Fibroblast of lung (primary cell): ENCODE data around the gene FSTL4. TPM values are rescaled to one million over a fixed set of nuclear protein-coding genes. Genes with fewer than 3 reads are reported as not detected.

Experiments used
- DNase-seq, 2 donors: peaks; one replicate each; pipeline versions ENCODE4 v3.0.0 to v3.0.0-alpha.2; 2010; ENCODE audit warnings: low read depth in 2 of 2
- H2AFZ ChIP-seq: 2 replicates; pipeline ENCODE4 v1.5.1; 2012; ENCODE audit warnings: low read length, control low read depth, inconsistent platforms
- H3K27ac ChIP-seq: 2 replicates; pipeline ENCODE4 v1.5.1; 2011; ENCODE audit warnings: low read length, control low read depth; ENCODE audit not compliant: insufficient read depth
- H3K27me3 ChIP-seq: 2 replicates; pipeline ENCODE4 v1.5.1; 2011; ENCODE audit warnings: mild to moderate bottlenecking, low read length; ENCODE audit not compliant: control insufficient read depth, insufficient read depth
- H3K36me3 ChIP-seq: 2 replicates; pipeline ENCODE4 v1.5.1; 2011; ENCODE audit warnings: low read length; ENCODE audit not compliant: control insufficient read depth, insufficient read depth
- H3K4me1 ChIP-seq: 2 replicates; pipeline ENCODE4 v1.5.1; 2011; ENCODE audit warnings: low read length; ENCODE audit not compliant: control insufficient read depth, insufficient read depth; ENCODE audit errors: extremely low read depth
- H3K4me2 ChIP-seq: 2 replicates; pipeline ENCODE4 v1.5.1; 2011; ENCODE audit warnings: low read length, control low read depth; ENCODE audit not compliant: insufficient read depth; ENCODE audit errors: extremely low read depth
- H3K4me3 ChIP-seq, 4 experiments: fragments of 200-600 bp in 1 of 4; sonication (generic) in 1 of 4; replicated peaks in 1 of 4; 2 replicates each; pipeline ENCODE4 v1.5.1; 2011 to 2016; ENCODE audit warnings: low read length in 4 of 4, low read depth in 3 of 4, mild to moderate bottlenecking in 3 of 4, control low read depth in 2 of 4, inconsistent platforms in 1 of 4, mixed read lengths in 1 of 4; ENCODE audit not compliant: insufficient read depth in 1 of 4; ENCODE audit errors: control extremely low read depth in 1 of 4
- H3K79me2 ChIP-seq: 2 replicates; pipeline ENCODE4 v1.5.1; 2012; ENCODE audit warnings: mild to moderate bottlenecking, low read length, inconsistent platforms; ENCODE audit not compliant: control insufficient read depth, insufficient read depth
- H3K9ac ChIP-seq: 2 replicates; pipeline ENCODE4 v1.5.1; 2011; ENCODE audit warnings: mild to moderate bottlenecking, low read length, control low read depth; ENCODE audit not compliant: insufficient read depth
- H3K9me3 ChIP-seq: 2 replicates; pipeline ENCODE4 v1.5.1; 2012; ENCODE audit warnings: low read depth, low read length; ENCODE audit not compliant: control insufficient read depth, insufficient read depth
- H4K20me1 ChIP-seq: 2 replicates; pipeline ENCODE4 v1.5.1; 2011; ENCODE audit warnings: low read length; ENCODE audit not compliant: control insufficient read depth, insufficient read depth; ENCODE audit errors: extremely low read depth
- CTCF ChIP-seq, 2 donors: IDR thresholded peaks in 1 of 2; conservative IDR thresholded peaks in 1 of 2; 1 replicate in 1 of 2; 2 replicates in 1 of 2; pipeline ENCODE4 v1.5.1; 2011 to 2012; ENCODE audit warnings: low read length in 2 of 2, control low read depth in 1 of 2, inconsistent platforms in 1 of 2, low read depth in 1 of 2, mild to moderate bottlenecking in 1 of 2
- EZH2 ChIP-seq: IDR thresholded peaks from 2 replicates; pipeline ENCODE4 v1.5.1; 2012; ENCODE audit warnings: low read length, control low read depth, mild to moderate bottlenecking; ENCODE audit errors: missing control alignments
- polyA plus RNA-seq, 2 donors: library from polyadenylated mRNA; depleted of rRNA in 1 of 2; stranded (reverse) in 1 of 2; unstranded in 1 of 2; fragments of >200 nt; gene quantifications; 2 replicates each; pipeline ENCODE4 v1.2.1, GENCODE V29; 2011 to 2012; ENCODE audit warnings: missing spikeins in 1 of 2
- total RNA-seq: library from RNA; depleted of rRNA; stranded (reverse); fragments of >200 nt; gene quantifications from 2 replicates; pipeline ENCODE4 v1.2.1, GENCODE V29; 2014

The FSTL4 gene
- total and polyA plus RNA-seq, 2 donors (not counting 1 experiment from before 2014, with no cell fraction given) = 0.17 to 0.33 TPM

- H3K4me2 ChIP-seq = no peak overlapping the region
- H3K9me3 ChIP-seq = no peaks in the 10 kb centered on the region
- no peaks in the 10 kb centered on the region for H4K20me1 ChIP-seq
- no peaks in the 10 kb centered on the region for H3K36me3 ChIP-seq
- no peak overlapping the region for H3K4me3 ChIP-seq
- no peak overlapping the region for H2AFZ ChIP-seq
- H3K9ac ChIP-seq = no peak overlapping the region
- DNase-seq = no peak
- no peak overlapping the region for H3K27ac ChIP-seq
- H3K27me3 ChIP-seq = no peaks in the 10 kb centered on the region
- TF ChIP-seq CTCF (conservative IDR thresholded peaks at IDR 0.05 in 1 of 2, IDR thresholded peaks at IDR 0.05 in 1 of 2; ENCODE audit: low read depth in 1 of 2, low read length in 2 of 2) = no peak
- no peak for TF ChIP-seq EZH2
- no peaks in the 10 kb centered on the region for H3K4me1 ChIP-seq
- no peaks in the 10 kb centered on the region for H3K79me2 ChIP-seq
These were observed 234.6 kb downstream of the FSTL4 start for GRCh38 chr5:133377736-133378135.

- Histone ChIP-seq H2AFZ (no peak overlapping the region), H3K27me3 (no peaks in the 10 kb centered on the region), H3K27ac (no peak overlapping the region), H3K4me3 (no peak overlapping the region), H4K20me1 (no peaks in the 10 kb centered on the region), H3K36me3 (no peaks in the 10 kb centered on the region), H3K79me2 (no peaks in the 10 kb centered on the region), H3K4me1 (no peaks in the 10 kb centered on the region), H3K9me3 (no peaks in the 10 kb centered on the region), H3K9ac (no peak overlapping the region), H3K4me2 (no peak overlapping the region)
- DNase-seq = no peak
- TF ChIP-seq CTCF (conservative IDR thresholded peaks at IDR 0.05 in 1 of 2, IDR thresholded peaks at IDR 0.05 in 1 of 2; ENCODE audit: low read depth in 1 of 2, low read length in 2 of 2) (no peak), EZH2 (no peak)
These were observed 235.4 kb downstream of the FSTL4 start for GRCh38 chr5:133376986-133377385.

GRCh38 chr5:133373121-133373870 lies 239.0 kb downstream of the FSTL4 start:
- no peak overlapping the region for H2AFZ ChIP-seq
- TF ChIP-seq EZH2 (no peak), CTCF (conservative IDR thresholded peaks at IDR 0.05 in 1 of 2, IDR thresholded peaks at IDR 0.05 in 1 of 2; ENCODE audit: low read depth in 1 of 2, low read length in 2 of 2) (no peak)
- peak in 1 of 2 donors; percentile 5 for DNase-seq
- H3K27me3 ChIP-seq = no peaks in the 10 kb centered on the region
- H3K4me2 ChIP-seq = no peak overlapping the region
- H3K27ac ChIP-seq = no peak overlapping the region
- H3K4me3 ChIP-seq = no peak overlapping the region
- no peaks in the 10 kb centered on the region for H4K20me1 ChIP-seq
- H3K79me2 ChIP-seq = no peaks in the 10 kb centered on the region
- H3K36me3 ChIP-seq = no peaks in the 10 kb centered on the region
- H3K9ac ChIP-seq = no peak overlapping the region
- H3K9me3 ChIP-seq = no peaks in the 10 kb centered on the region
- no peaks in the 10 kb centered on the region for H3K4me1 ChIP-seq
